Measurements from ENCODE around the gene FTO.

Gene FTO

GRCh38 chr16:53899431-53899830 is 195.5 kb downstream of the FTO start:
- DNase-seq (ENCODE audit: low read depth, low spot score), result no peak

- DNase-seq (ENCODE audit: low read depth, low spot score), result no peak
Measured at GRCh38 chr16:53900667-53901066, 196.7 kb downstream of the FTO start.

- DNase-seq (ENCODE audit: low read depth, low spot score), result no peak
Measured at GRCh38 chr16:53901408-53901807, 197.5 kb downstream of the FTO start.

- no peak for DNase-seq (ENCODE audit: low read depth, low spot score)
Measured at GRCh38 chr16:53904533-53904932, 200.6 kb downstream of the FTO start.

GRCh38 chr16:53905028-53905427 is 201.1 kb downstream of the FTO start:
- no peak for DNase-seq (ENCODE audit: low read depth, low spot score)

GRCh38 chr16:53908731-53909130 is 204.8 kb downstream of the FTO start:
- DNase-seq (ENCODE audit: low read depth, low spot score), result no peak

- no peak for DNase-seq (ENCODE audit: low read depth, low spot score)
Measured at GRCh38 chr16:53910990-53911389, 207.0 kb downstream of the FTO start.

GRCh38 chr16:53911513-53911912 is 207.6 kb downstream of the FTO start:
- no peak for DNase-seq (ENCODE audit: low read depth, low spot score)

GRCh38 chr16:53912155-53912554 is 208.2 kb downstream of the FTO start:
- no peak for DNase-seq (ENCODE audit: low read depth, low spot score)

- no peak for DNase-seq (ENCODE audit: low read depth, low spot score)
Measured at GRCh38 chr16:53913099-53913870, 209.3 kb downstream of the FTO start.

GRCh38 chr16:53913920-53914319 is 210.0 kb downstream of the FTO start:
- DNase-seq (ENCODE audit: low read depth, low spot score), result no peak

- no peak for DNase-seq (ENCODE audit: low read depth, low spot score)
Measured at GRCh38 chr16:53914736-53915135, 210.8 kb downstream of the FTO start.

GRCh38 chr16:53915452-53916160 is 211.7 kb downstream of the FTO start:
- DNase-seq (ENCODE audit: low read depth, low spot score), result no peak

GRCh38 chr16:53920988-53921387 is 217.0 kb downstream of the FTO start:
- DNase-seq (ENCODE audit: low read depth, low spot score), result no peak

GRCh38 chr16:53922067-53922806 is 218.3 kb downstream of the FTO start:
- DNase-seq (ENCODE audit: low read depth, low spot score), result no peak

- DNase-seq (ENCODE audit: low read depth, low spot score), result no peak
Measured at GRCh38 chr16:53922807-53923571, 219.0 kb downstream of the FTO start.

- no peak for DNase-seq (ENCODE audit: low read depth, low spot score)
Measured at GRCh38 chr16:53924331-53925106, 220.6 kb downstream of the FTO start.

GRCh38 chr16:53925107-53925410 is 221.1 kb downstream of the FTO start:
- DNase-seq (ENCODE audit: low read depth, low spot score), result no peak

- no peak for DNase-seq (ENCODE audit: low read depth, low spot score)
Measured at GRCh38 chr16:53925526-53925925, 221.6 kb downstream of the FTO start.

GRCh38 chr16:53926209-53926608 is 222.3 kb downstream of the FTO start:
- DNase-seq (ENCODE audit: low read depth, low spot score), result no peak

GRCh38 chr16:53932975-53933374 is 229.0 kb downstream of the FTO start:
- no peak for DNase-seq (ENCODE audit: low read depth, low spot score)

Measured in activated CD4-positive, CD25-positive, alpha-beta regulatory T cell treated with anti-CD3 and anti-CD28 coated beads, Interleukin-2, amount 50 U/mL, for 16 hours (primary cell).